ENCODE measurements around the gene NR4A1.

Gene NR4A1

GRCh38 chr12:52086944-52087835 is 35.9 kb downstream of the NR4A1 start:
- no peak for TF ChIP-seq CTCF (IDR thresholded peaks at IDR 0.05; ENCODE audit: insufficient read depth, missing control alignments)
- no peak for FAIRE-seq
- DNase-seq (ENCODE audit: insufficient read length, low spot score): no peak

DNA sequence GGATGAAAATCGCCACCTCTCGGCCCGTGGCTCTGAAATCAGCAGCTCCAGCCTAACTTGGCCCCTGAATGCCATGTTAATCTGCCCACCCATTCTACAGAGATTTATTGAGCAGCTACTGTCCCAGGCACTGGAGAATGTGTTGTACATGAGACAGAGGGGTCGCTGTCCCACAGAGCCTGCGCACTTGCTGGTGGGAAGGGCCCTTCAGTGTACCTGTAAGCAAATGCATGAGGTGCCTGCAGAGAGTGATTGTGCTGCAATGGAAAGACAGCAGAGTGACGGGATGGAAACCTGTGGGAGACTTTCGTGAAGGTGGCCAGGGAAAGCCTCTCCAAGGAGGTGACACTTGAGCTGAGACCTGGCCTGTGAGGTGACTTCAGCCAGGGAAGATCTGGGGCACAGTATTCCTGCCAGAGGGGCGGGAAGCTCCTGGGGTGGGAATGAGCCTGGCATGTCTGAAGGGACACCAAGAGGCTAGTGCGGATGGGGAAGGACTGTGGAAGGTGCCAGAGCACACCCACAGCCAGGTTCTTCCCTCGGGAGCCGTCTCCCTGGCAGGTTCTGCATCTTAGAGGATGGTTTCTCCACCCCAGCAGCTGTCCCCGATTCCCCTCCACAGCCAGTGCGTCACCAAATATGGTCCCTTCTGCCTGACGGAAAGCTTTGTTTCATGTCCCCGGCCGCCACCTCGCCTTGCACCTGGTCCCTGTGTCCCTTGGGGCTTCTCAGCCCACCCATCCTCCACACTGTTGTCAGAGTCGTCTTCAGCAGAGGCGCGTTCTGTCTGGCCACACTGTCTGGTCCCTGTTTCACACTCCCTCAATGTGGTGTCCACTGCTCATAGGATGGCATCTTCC is 36.9 kb downstream of the NR4A1 start:
- no peak for DNase-seq (ENCODE audit: insufficient read length, low spot score)
- no peak for TF ChIP-seq CTCF (IDR thresholded peaks at IDR 0.05; ENCODE audit: insufficient read depth, missing control alignments)
- FAIRE-seq: no peak

- FAIRE-seq: no peak
- TF ChIP-seq CTCF (IDR thresholded peaks at IDR 0.05; ENCODE audit: insufficient read depth, missing control alignments): no peak
- DNase-seq (ENCODE audit: insufficient read length, low spot score): no peak
Measured at GRCh38 chr12:52089491-52089890, 38.2 kb downstream of the NR4A1 start.

DNA sequence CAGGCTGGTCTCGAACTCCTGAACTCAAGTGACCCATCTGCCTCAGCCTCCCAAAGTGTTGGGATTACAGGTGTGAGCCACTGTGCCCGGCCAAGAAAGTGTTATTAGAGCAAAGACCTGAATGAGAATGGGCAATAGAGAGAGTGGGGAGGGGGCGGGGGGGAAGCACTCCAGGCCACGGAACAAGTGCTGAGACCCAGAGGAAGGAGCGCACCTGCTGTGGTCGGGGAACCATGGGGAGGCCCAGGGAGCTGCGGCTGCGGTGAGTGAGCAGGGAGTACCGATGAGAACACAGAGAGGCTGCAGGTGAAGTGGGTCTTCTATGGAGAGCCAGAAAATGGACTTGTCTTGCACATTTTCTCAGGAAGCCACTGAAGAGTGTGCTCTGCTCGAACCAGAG is 39.0 kb downstream of the NR4A1 start:
- FAIRE-seq: no peak
- TF ChIP-seq CTCF (IDR thresholded peaks at IDR 0.05; ENCODE audit: insufficient read depth, missing control alignments): no peak

DNA sequence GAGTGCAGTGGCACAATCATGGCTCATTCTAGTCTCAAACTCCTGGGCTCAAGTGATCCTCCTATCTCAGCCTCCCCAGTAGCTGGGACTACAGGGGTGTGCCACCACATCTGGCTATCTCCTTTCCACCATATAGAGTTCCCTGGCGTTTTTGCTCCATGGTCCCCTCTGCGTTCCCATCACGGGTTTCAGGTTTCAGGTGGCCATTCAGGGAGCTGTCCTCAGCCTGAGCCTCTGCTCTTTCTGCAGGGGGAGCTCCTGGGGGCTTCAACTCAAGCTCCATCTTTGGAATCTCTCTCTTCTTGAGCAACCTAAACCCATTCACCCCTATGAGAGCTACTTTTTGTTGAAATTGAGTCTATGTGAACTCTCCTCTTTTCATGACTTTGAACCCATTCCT is 39.8 kb downstream of the NR4A1 start:
- no peak for FAIRE-seq
- no peak for TF ChIP-seq CTCF (IDR thresholded peaks at IDR 0.05; ENCODE audit: insufficient read depth, missing control alignments)
- no peak for DNase-seq (ENCODE audit: insufficient read length, low spot score)

More for the DNA sequence above, 39.0 kb downstream of the NR4A1 start:
- no peak for DNase-seq (ENCODE audit: insufficient read length, low spot score)

GRCh38 chr12:52091869-52092268 is 40.6 kb downstream of the NR4A1 start:
- DNase-seq (ENCODE audit: insufficient read length, low spot score) (no peak), FAIRE-seq (no peak)
- no peak for TF ChIP-seq CTCF (IDR thresholded peaks at IDR 0.05; ENCODE audit: insufficient read depth, missing control alignments)

All from D721Med (cell line).